Fibroblast of skin of scalp (primary cell): ENCODE data around the gene CELF4. TPM values are rescaled to one million over a fixed set of nuclear protein-coding genes. Genes with fewer than 3 reads are reported as not detected.
A peak's percentile ranks its signal among the peaks of the same experiment; 100 is the strongest.

ENCODE experiments used
- DNase-seq: peaks from one replicate; pipeline ENCODE4 v3.0.0-alpha.2; 2013
- polyA plus RNA-seq, 2 experiments: library from polyadenylated mRNA; unstranded; fragments of 120-200 nt; gene quantifications; one replicate each; pipeline ENCODE4 v1.2.1, GENCODE V29; 2013; ENCODE audit not compliant: insufficient read length in 2 of 2

The CELF4 gene
- not detected for polyA plus RNA-seq (2013, experiment 1 of 2; ENCODE audit: insufficient read length)
- 0.62 TPM for polyA plus RNA-seq (2013, experiment 2 of 2; ENCODE audit: insufficient read length)

GRCh38 chr18:37565101-37565976 lies at the start of gene CELF4:
Gene CELF4, minus strand, starts transcription at chr18:37565798.
- DNase-seq, result peak; percentile 12

DNA sequence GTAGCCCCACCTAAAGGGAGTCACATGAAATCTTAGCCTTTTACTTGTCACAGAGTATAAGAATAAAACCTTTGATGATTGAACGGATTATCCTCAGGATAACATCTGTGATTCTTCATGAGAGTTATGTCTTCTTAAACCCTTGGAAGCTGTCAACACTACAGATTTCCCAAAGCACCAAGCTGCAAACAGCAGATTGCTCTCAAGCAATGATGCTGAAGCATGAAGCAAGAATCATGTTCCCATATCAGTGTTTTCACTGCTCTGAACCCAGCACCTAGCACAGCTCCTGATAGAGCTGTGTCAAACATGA lies 47.6 kb upstream of the CELF4 start:
- DNase-seq, result no peak

DNA sequence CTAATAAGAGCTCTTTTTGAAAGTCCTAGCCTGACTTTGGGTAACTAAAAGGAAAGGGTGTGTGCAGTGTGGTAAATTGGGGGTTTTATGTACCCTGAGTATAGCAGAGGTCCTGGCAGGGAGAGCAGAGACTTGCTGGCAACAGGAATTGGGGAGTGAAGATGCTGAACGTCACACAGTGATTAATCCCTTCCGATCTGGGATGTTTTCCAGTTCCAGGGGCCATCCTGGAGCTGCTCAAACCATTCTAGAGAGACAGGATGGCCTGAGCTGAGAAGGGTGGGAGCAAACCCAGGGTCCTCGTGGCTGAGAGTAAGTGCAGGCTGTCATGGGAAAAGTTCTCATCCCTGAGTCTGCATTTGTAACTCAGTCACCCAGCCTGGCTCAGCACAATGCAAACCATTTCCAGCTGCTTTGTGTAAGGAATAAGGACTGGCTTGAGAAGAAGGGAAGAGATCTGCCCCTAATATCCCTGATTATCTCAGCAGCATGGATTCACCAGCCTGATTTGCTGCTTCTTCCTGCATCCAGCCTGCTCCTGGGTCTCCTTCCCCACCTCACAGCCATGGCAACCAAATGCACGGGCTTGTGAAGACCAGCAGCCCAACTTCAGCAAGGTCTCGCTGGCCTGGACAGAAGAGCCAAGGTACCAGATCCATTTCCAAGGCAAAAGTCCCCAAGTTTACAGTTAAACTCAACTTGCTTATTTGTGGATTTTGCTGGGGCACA lies 47.1 kb upstream of the CELF4 start:
- DNase-seq, result no peak

GRCh38 chr18:37611614-37612279 lies 46.1 kb upstream of the CELF4 start:
- no peak for DNase-seq

- DNase-seq, result no peak
Measured at GRCh38 chr18:37608876-37609275, 43.3 kb upstream of the CELF4 start.

DNA sequence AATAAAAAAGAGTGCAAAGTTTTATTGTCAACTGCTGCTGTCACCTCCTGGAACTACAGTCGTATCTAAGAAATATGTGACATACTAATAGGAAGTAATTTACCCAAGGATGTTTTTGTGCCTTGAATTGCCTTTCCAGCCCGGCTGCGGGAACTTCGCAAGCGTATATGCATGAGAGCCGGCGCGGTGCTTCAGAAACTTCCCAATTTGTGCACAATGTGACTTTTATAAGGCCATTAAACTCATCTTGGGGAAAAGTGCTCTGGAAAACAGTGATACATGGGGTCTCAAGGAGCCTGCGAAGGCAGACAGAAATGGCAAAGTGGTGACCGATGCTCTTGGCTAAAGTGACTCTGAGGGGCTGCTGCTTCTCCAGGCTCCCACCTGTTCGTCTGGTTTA lies 41.7 kb upstream of the CELF4 start:
- DNase-seq, result no peak

GRCh38 chr18:37604032-37604431 lies 38.4 kb upstream of the CELF4 start:
- no peak for DNase-seq

DNA sequence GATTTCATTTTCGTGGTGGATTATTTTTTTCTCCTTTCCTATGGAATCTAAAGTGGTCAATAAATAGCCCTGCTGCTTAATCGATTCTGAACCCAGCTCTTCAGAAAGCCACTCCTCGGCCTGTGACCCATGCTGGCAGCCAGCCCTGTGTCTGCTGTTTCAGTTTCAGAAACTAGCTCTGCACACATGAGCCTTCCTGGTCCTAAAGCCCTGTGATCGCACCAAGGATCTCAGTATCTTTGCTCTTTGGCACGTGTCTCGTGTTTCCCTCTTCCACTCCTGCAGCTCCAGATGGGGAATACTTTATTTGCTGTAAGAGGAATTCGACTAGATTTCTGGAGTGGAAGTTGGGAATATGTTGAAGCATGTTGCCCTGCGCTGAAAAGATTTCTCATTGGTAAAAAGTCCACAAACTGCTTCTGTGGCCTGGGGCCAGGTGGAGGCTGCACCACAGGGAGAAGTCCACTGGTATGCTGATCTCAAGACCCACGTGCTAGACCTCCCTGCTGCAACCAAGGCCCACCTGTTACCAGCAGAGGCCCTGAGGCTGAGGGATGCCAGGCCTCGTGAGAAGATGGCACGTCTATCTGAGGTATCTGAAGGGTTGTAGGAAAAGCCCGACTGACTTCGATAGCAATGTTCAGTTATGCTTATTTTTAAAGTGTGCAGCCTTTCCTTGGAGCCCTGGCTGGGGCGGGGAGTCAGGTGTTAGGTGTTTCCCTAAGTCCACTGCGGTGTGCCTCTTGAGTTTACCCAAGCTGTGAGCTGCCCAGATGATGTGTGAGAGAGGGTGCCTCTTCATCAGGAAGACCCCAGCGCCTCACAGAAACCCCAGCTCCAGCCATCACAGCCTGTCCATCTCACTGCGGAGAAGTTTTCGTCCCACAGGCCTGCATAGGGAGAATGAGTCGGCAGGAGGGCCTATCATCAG lies 33.6 kb upstream of the CELF4 start:
- DNase-seq, result no peak

- no peak for DNase-seq
Measured at GRCh38 chr18:37598396-37598795, 32.8 kb upstream of the CELF4 start.

DNA sequence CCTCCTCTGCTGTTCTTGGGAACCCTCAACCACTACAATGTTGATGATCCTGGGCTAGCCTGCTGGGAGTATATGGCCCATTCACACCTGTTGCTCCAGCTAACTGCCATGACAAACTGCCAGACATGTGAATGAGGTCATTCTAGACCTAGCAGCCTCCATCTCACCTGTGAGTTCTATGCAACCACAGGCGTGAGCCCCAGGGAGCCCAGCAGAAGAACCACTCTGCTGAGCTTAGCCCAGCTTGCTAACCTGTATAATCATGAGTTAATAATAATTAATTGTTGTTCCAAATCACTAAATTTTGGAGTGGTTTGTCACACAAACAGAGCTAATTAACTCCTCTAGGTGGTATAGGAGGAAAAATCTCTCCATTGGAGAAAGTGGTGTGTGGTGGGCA lies 24.7 kb upstream of the CELF4 start:
- no peak for DNase-seq

DNA sequence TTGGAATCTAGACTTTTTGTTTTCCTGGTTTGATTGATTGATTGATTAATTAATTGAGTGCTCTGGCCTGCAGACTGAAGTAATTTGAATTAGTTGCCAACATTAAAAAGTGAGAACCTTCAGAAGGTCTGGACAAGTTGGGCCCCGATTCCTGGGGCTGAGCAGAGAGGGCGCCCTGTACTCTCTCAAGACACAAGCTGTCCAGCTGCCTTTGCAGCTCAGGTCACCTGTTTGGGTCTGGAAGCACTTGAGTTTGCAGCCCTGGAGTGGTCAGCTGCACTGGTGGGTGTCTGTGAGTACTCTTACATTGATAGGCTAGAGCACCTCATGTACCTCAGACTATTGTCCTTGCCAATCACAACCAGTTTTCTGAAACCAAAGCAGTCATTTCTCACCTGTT lies 22.7 kb upstream of the CELF4 start:
- no peak for DNase-seq

DNA sequence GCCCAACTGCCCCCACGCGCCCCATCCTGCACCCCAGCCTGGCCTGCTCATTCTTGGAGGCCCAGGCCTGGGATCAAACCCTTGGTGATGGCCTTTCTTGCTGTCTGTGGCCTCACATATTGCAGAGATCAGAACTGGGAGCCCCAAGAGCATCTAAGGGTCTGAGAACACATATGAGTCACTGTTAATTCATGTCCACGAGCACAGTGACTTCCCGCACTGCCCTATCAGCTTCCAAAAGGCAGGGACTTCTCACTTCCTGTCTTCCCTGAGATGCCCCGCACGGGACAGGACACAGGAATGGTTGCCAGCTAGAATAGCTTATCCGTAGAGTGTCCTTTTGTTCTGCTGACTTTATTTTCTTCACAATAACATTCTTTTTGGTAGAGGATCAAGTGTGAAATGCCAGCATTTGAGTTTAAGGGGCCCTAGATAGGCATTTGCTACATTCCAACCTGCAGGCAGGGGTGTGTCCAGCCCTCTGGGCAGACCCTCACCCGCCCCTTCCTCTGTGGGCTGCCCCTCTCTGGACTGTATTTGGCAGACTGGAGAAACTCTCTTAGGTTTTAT lies 21.1 kb upstream of the CELF4 start:
- no peak for DNase-seq

GRCh38 chr18:37584952-37585695 lies 19.5 kb upstream of the CELF4 start:
- no peak for DNase-seq

GRCh38 chr18:37584217-37584616 lies 18.6 kb upstream of the CELF4 start:
- DNase-seq, result no peak

GRCh38 chr18:37582261-37582660 lies 16.7 kb upstream of the CELF4 start:
- DNase-seq, result no peak

GRCh38 chr18:37578886-37579513 lies 13.4 kb upstream of the CELF4 start:
- peak; percentile 11 for DNase-seq

DNA sequence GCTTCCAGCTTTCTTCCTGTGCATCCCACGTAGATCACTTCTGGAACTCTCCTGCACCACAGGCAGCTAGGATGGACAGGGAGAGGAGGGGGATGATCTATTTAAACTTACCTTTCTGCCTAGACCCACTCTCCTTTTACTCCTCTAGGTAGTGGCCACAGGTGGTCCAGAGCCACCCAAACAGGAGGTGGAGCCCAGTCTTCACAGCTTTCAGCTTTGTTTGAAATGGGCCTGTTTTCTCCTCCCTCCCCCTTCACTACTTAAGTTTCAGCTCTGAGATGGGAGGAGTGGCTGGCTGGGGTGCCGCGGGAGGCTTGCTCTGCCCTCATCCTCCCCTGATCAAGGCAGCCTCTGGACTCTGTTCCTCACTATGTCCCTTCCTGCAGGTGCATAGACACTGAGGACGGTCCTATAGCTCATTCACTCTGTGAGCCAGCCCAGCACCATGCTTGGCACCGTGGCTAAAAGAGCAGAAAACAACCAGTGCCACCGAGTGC lies 12.6 kb upstream of the CELF4 start:
- no peak for DNase-seq

DNA sequence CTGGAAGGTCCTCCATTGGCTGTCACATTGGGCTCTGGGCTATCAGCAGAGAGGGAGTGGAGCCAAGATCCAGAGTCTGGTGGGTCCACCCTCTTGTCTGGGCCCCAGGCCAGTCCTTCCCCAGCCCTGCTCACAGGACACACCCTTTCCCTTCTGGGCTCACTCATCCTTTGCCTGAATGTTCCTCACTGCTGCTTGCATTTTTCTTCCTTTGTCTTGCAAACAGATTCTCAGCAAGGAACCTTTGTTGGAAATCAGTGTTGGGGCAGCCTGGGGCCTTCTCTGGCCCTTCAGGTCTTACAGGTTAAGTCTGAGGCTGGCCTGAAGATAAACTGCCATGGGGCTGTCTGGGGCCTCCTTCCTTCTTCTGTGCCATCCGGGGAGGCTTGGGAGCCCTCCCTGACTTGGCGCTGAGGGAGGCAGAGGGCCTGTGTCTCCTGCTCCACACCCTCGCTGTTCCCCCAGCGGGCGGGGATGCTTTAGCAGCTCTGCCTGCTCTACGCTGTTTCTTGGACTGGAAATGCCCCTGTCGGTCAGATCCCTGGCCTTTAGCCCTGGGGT lies 11.5 kb upstream of the CELF4 start:
- DNase-seq, result no peak

GRCh38 chr18:37575646-37576045 lies 10.0 kb upstream of the CELF4 start:
- DNase-seq, result no peak

DNA sequence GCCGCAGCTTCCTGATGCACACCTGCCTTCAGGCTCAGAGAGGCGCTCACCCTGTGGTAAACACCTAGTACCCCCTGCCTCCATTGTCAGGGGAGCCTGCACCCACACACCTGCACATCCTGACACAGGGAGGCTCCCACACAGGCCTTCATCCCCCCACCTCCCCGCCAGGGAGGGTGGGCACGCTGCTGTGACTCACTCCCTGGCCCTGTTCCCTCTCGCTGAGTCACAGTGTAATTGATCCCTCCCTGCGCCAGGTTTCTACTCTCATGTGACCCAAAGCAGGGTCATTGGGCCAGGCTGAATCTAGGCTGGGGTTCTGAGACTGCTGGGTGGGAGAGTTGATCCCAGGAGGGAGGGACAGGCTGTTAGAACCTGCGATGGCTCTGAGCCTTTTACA lies 8.5 kb upstream of the CELF4 start:
- no peak for DNase-seq
